Neuronal stem cell (in vitro differentiated cells): Measurements from ENCODE around the gene JPH3. TPM values are rescaled to one million over a fixed set of nuclear protein-coding genes. Genes with fewer than 3 reads are reported as not detected.

ENCODE experiments used
- DNase-seq: peaks from one replicate; pipeline ENCODE4 v3.0.0-alpha.2; 2013; ENCODE audit warnings: low spot score
- H2AFZ ChIP-seq: one replicate; pipeline ENCODE4 v1.6.1; 2013; ENCODE audit warnings: mild to moderate bottlenecking, low read length, inconsistent platforms
- H2AK5ac ChIP-seq: 2 replicates; pipeline ENCODE4 v1.6.1; 2013; ENCODE audit warnings: low read depth, mild to moderate bottlenecking, inconsistent platforms, low read length, moderate library complexity, mixed read lengths
- H2BK120ac ChIP-seq: 2 replicates; pipeline ENCODE4 v1.6.1; 2013; ENCODE audit warnings: low read depth, mild to moderate bottlenecking, inconsistent platforms, low read length, moderate library complexity, mixed read lengths
- H2BK12ac ChIP-seq: one replicate; pipeline ENCODE4 v1.6.1; 2013; ENCODE audit warnings: low read length, inconsistent platforms
- H2BK15ac ChIP-seq: 2 replicates; pipeline ENCODE4 v1.6.1; 2013; ENCODE audit warnings: mild to moderate bottlenecking, low read length, inconsistent platforms, mixed read lengths
- H2BK5ac ChIP-seq: one replicate; pipeline ENCODE4 v1.6.1; 2013; ENCODE audit warnings: inconsistent platforms, mild to moderate bottlenecking, low read length, moderate library complexity
- H3K14ac ChIP-seq: one replicate; pipeline ENCODE4 v1.6.1; 2013; ENCODE audit warnings: low read length, inconsistent platforms
- H3K18ac ChIP-seq: 2 replicates; pipeline ENCODE4 v1.6.1; 2013; ENCODE audit warnings: low read length, inconsistent platforms
- H3K23ac ChIP-seq: 2 replicates; pipeline ENCODE4 v1.6.1; 2013; ENCODE audit warnings: low read depth, mild to moderate bottlenecking, mixed read lengths, low read length, inconsistent platforms; ENCODE audit not compliant: poor library complexity
- H3K27ac ChIP-seq: replicated peaks from 3 replicates; pipeline ENCODE4 v1.5.1; 2013; ENCODE audit warnings: low read length, inconsistent platforms
- H3K27me3 ChIP-seq, 3 experiments: 2 replicates each; pipeline ENCODE4 v1.6.1; 2013; ENCODE audit warnings: low read length in 3 of 3, mild to moderate bottlenecking in 2 of 3, inconsistent platforms in 1 of 3, low read depth in 1 of 3, mixed read lengths in 1 of 3, moderate library complexity in 1 of 3; ENCODE audit not compliant: control insufficient read depth in 3 of 3, insufficient read depth in 3 of 3
- H3K36me3 ChIP-seq, 2 donors: replicated peaks in 1 of 2; 2 replicates each; pipeline ENCODE4 v1.6.1; 2013; ENCODE audit warnings: low read length in 2 of 2; ENCODE audit not compliant: control insufficient read depth in 2 of 2, insufficient read depth in 2 of 2
- H3K4ac ChIP-seq: 2 replicates; pipeline ENCODE4 v1.6.1; 2013; ENCODE audit warnings: inconsistent platforms, mild to moderate bottlenecking, low read length, moderate library complexity
- H3K4me1 ChIP-seq, 2 donors: 1 replicate in 1 of 2; 2 replicates in 1 of 2; pipeline ENCODE4 v1.6.1; 2013; ENCODE audit warnings: low read length in 2 of 2, low read depth in 1 of 2; ENCODE audit not compliant: control insufficient read depth in 2 of 2, insufficient read depth in 1 of 2
- H3K4me2 ChIP-seq: one replicate; pipeline ENCODE4 v1.6.1; 2013; ENCODE audit warnings: mild to moderate bottlenecking, low read length, inconsistent platforms; ENCODE audit not compliant: insufficient read depth, poor library complexity, severe bottlenecking
- H3K4me3 ChIP-seq, 2 donors: 2 replicates each; pipeline ENCODE4 v1.5.1; 2013; ENCODE audit warnings: low read length in 2 of 2, mild to moderate bottlenecking in 2 of 2, inconsistent platforms in 1 of 2, moderate library complexity in 1 of 2
- H3K79me1 ChIP-seq: one replicate; pipeline ENCODE4 v1.6.1; 2013; ENCODE audit warnings: low read depth, mild to moderate bottlenecking, inconsistent platforms, low read length, moderate library complexity
- H3K9ac ChIP-seq: one replicate; pipeline ENCODE4 v1.6.1; 2013; ENCODE audit warnings: mild to moderate bottlenecking, low read depth, low read length, inconsistent platforms; ENCODE audit not compliant: poor library complexity
- H3K9me3 ChIP-seq, 2 donors: replicated peaks in 1 of 2; 2 replicates each; pipeline versions ENCODE3 to v1.6.1; 2013; ENCODE audit warnings: low read length in 2 of 2, mild to moderate bottlenecking in 2 of 2, inconsistent platforms in 1 of 2, low read depth in 1 of 2, mixed read lengths in 1 of 2, moderate library complexity in 1 of 2; ENCODE audit not compliant: control insufficient read depth in 2 of 2, insufficient read depth in 1 of 2
- H4K8ac ChIP-seq: one replicate; pipeline ENCODE4 v1.6.1; 2013; ENCODE audit warnings: low read depth, mild to moderate bottlenecking, inconsistent platforms, low read length, moderate library complexity
- H4K91ac ChIP-seq: one replicate; pipeline ENCODE4 v1.6.1; 2013; ENCODE audit warnings: low read length, low read depth, mild to moderate bottlenecking, inconsistent platforms; ENCODE audit not compliant: poor library complexity
- WGBS, 2 donors: extraction: QIAGEN DNeasy Blood & Tissue Kit; methylation state at CpG; one replicate each; pipeline ENCODE4 v1.1.7; 2013; ENCODE audit warnings: missing lambda C conversion rate in 2 of 2, mixed read lengths in 1 of 2; ENCODE audit not compliant: insufficient read length in 2 of 2, insufficient replicate concordance in 1 of 2; ENCODE audit errors: extremely low coverage in 2 of 2; 5-methylcytosine and 5-hydroxymethylcytosine counted together
- polyA plus RNA-seq, 2 experiments: library from polyadenylated mRNA; stranded (reverse); fragments of 200-250 nt; gene quantifications; one replicate each; pipeline ENCODE4 v1.2.3, GENCODE V29; 2013

JPH3 gene
- polyA plus RNA-seq (2013, experiment 1 of 2): 18.1 TPM
- 17.6 TPM for polyA plus RNA-seq (2013, experiment 2 of 2)

- peak within 1 kb of the TSS; percentile 96 for H3K23ac ChIP-seq
- peak within 1 kb of the TSS; percentile 98 for H3K4me2 ChIP-seq
- H3K4ac ChIP-seq: peak within 1 kb of the TSS; percentile 8
- H3K27ac ChIP-seq: no peak within 1 kb of the TSS
- H3K4me3 ChIP-seq: peak within 1 kb of the TSS; percentile 56 to 93
- H3K14ac ChIP-seq: peak within 1 kb of the TSS; percentile 31
- peak within 1 kb of the TSS; percentile 99 for H3K9ac ChIP-seq
- no peak within 1 kb of the TSS for H4K8ac ChIP-seq
- WGBS, 2 donors: no CpG with 5 or more reads among the region's 122 CpGs
- no peak within 1 kb of the TSS for H4K91ac ChIP-seq
- H3K18ac ChIP-seq: peak within 1 kb of the TSS; percentile 96
- no peak within 1 kb of the TSS for H2BK5ac ChIP-seq
- peak within 1 kb of the TSS; percentile 94 for H2AK5ac ChIP-seq
- H3K79me1 ChIP-seq: peaks cover 7% of the 10 kb centered on the region
- no peaks in the 10 kb centered on the region for H3K9me3 ChIP-seq
- peak; percentile 54 for DNase-seq
- H2AFZ ChIP-seq: peak within 1 kb of the TSS; percentile 93
- H3K27me3 ChIP-seq: peaks cover 0 to 79% (median 25%) of the 10 kb centered on the region in 3 experiments
- peaks cover 5 to 16% of the 10 kb centered on the region in 2 donors for H3K4me1 ChIP-seq
- H2BK15ac ChIP-seq: peak within 1 kb of the TSS; percentile 21
- no peaks in the 10 kb centered on the region for H3K36me3 ChIP-seq
- no peak within 1 kb of the TSS for H2BK120ac ChIP-seq
- peak within 1 kb of the TSS; percentile 63 for H2BK12ac ChIP-seq
Observed at GRCh38 chr16:87602001-87602775, at the start of gene JPH3. JPH3 (plus strand) TSS chr16:87602508; CDS start chr16:87603147, 639 bp downstream.

- Histone ChIP-seq H2BK15ac (no peak overlapping the region), H2BK12ac (no peak overlapping the region), H3K9ac (no peak overlapping the region), H3K9me3 (peaks cover 0 to 5% of the 10 kb centered on the region in 2 donors), H3K4me2 (no peak overlapping the region), H3K27ac (no peak overlapping the region), H2AFZ (peak overlapping the region; percentile 40), H4K8ac (no peak overlapping the region), H3K4me3 (no peak overlapping the region), H4K91ac (no peak overlapping the region), H3K18ac (no peak overlapping the region), H2BK120ac (no peak overlapping the region), H3K36me3 (no peaks in the 10 kb centered on the region), H3K79me1 (peaks cover 6% of the 10 kb centered on the region), H3K14ac (peak overlapping the region; percentile 31), H2BK5ac (no peak overlapping the region), H3K23ac (no peak overlapping the region), H2AK5ac (no peak overlapping the region), H3K4me1 (peaks cover 5 to 12% of the 10 kb centered on the region in 2 donors), H3K27me3 (peaks cover 0 to 11% (median 6%) of the 10 kb centered on the region in 3 experiments), H3K4ac (no peak overlapping the region)
- no CpG with 5 or more reads among the region's 18 CpGs for WGBS, 2 donors
- no peak for DNase-seq
Observed at GRCh38 chr16:87552772-87553573, 49.3 kb upstream of the JPH3 start.

GRCh38 chr16:87554754-87555427, 47.4 kb upstream of the JPH3 start:
- Histone ChIP-seq H3K4me2 (no peak overlapping the region), H3K4me1 (peaks cover 5 to 18% of the 10 kb centered on the region in 2 donors), H2BK15ac (peak overlapping the region; percentile 83), H3K4ac (no peak overlapping the region), H2AFZ (no peak overlapping the region), H3K36me3 (no peaks in the 10 kb centered on the region), H2BK120ac (no peak overlapping the region), H4K8ac (no peak overlapping the region), H3K79me1 (peaks cover 4% of the 10 kb centered on the region), H3K14ac (peak overlapping the region; percentile 86), H3K23ac (no peak overlapping the region), H2BK5ac (no peak overlapping the region), H3K27ac (no peak overlapping the region), H3K18ac (no peak overlapping the region), H2BK12ac (no peak overlapping the region), H2AK5ac (no peak overlapping the region), H3K27me3 (peaks cover 0 to 6% (median 3%) of the 10 kb centered on the region in 3 experiments), H3K9me3 (peaks cover 0 to 1% of the 10 kb centered on the region in 2 donors), H3K9ac (no peak overlapping the region), H4K91ac (no peak overlapping the region), H3K4me3 (no peak overlapping the region)
- no CpG with 5 or more reads among the region's 22 CpGs for WGBS, 2 donors
- DNase-seq: no peak
